Mucosa of descending colon (tissue), 3 donors: Measurements from ENCODE around the gene TMEM40. TPM values are rescaled to one million over a fixed set of nuclear protein-coding genes. Genes with fewer than 3 reads are reported as not detected.

Source experiments
- ATAC-seq: fragments of 200-7000 bp; cut with Tn5 transposase; one replicate; pipeline ENCODE4 v1.9.1; 2020; ENCODE audit warnings: mild to moderate bottlenecking, moderate library complexity
- DNase-seq, 3 donors: peaks; one replicate each; pipeline ENCODE4 v3.0.0-alpha.2; 2020
- H3K36me3 ChIP-seq: fragments of 200-600 bp; one replicate; pipeline ENCODE4 v1.8.0; 2021; ENCODE audit warnings: low read depth, mild to moderate bottlenecking
- H3K4me1 ChIP-seq: fragments of 200-600 bp; one replicate; pipeline ENCODE4 v1.8.0; 2021; ENCODE audit warnings: low read depth, mild to moderate bottlenecking
- H3K4me3 ChIP-seq: fragments of 200-600 bp; one replicate; pipeline ENCODE4 v1.8.0; 2021; ENCODE audit warnings: mild to moderate bottlenecking
- H3K9me3 ChIP-seq: fragments of 200-600 bp; one replicate; pipeline ENCODE4 v1.8.0; 2021; ENCODE audit warnings: mild to moderate bottlenecking
- CTCF ChIP-seq: fragments of 200-600 bp; IDR thresholded peaks from one replicate; pipeline ENCODE4 v1.8.0; 2022; ENCODE audit warnings: antibody characterized with exemption, mild to moderate bottlenecking
- intact Hi-C, 2 donors: fragments of 100-400 bp; cut with DNase I in 1 of 2; cut with micrococcal nuclease in 1 of 2; formaldehyde crosslinking; loops; one replicate each; pipeline versions ENCODE4 v1.11.0 to v1.11.1; 2022; cut with DNase I, micrococcal nuclease
- total RNA-seq, 3 donors: library from RNA; stranded (reverse); fragmentation: NEBNext Ultra II Directional in 2 of 3; extraction: Animal tissue kit (Norgen Biotek cat#: 25700) in 2 of 3; gene quantifications; one replicate each; pipeline versions ENCODE4 v1.2.1 to v1.2.4, GENCODE V29; 2021 to 2023
- donor health status: DM: no; HTN: no; CAD: no; lungs with moderate emphysema.
- donor health status: DM: no; HTN: no; CAD: no.
- donor health status: DM: no; HTN: yes; CAD: no.

TMEM40 gene
- total RNA-seq, 3 donors from 2014 or later, result not detected

- no peak for TF ChIP-seq CTCF
- H3K9me3 ChIP-seq, result no peaks in the 10 kb centered on the region
- intact Hi-C loops, result no loop called here
- ATAC-seq (no peak), DNase-seq (no peak)
- H3K36me3 ChIP-seq, result no peaks in the 10 kb centered on the region
- no peak overlapping the region for H3K4me3 ChIP-seq
- H3K4me1 ChIP-seq, result no peaks in the 10 kb centered on the region
Observed at GRCh38 chr3:12756635-12757034, 2.4 kb downstream of the TMEM40 start.

GRCh38 chr3:12756175-12756574 lies 2.9 kb downstream of the TMEM40 start:
- intact Hi-C loops, result no loop called here
- Histone ChIP-seq H3K9me3 (no peaks in the 10 kb centered on the region), H3K4me3 (no peak overlapping the region), H3K36me3 (no peaks in the 10 kb centered on the region), H3K4me1 (no peaks in the 10 kb centered on the region)
- DNase-seq, result no peak
- TF ChIP-seq CTCF, result no peak
- ATAC-seq, result no peak

GRCh38 chr3:12755754-12756153 lies 3.3 kb downstream of the TMEM40 start:
- intact Hi-C loops, result no loop called here
- H3K36me3 ChIP-seq, result no peaks in the 10 kb centered on the region
- no peak for TF ChIP-seq CTCF
- ATAC-seq (no peak), DNase-seq (no peak)
- H3K9me3 ChIP-seq, result no peaks in the 10 kb centered on the region
- no peaks in the 10 kb centered on the region for H3K4me1 ChIP-seq
- no peak overlapping the region for H3K4me3 ChIP-seq

DNA sequence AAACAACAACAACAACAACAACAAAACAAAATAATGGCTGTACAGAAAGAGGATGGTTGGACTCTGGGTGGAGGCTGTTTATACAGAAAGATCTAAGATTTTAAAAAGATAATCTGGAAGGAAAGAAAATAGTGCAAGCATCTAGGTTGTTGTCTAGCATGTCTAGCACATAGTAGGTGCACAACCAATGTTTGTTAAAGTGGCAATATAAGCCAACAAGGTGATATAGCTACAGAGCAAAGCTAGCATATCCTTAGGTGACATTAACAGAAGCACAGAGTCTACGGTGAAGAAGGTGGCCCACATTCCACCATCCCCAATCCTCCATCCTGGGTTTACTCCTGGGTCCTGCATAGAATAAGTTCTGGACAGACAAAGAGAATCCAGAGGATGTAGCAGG lies 4.7 kb downstream of the TMEM40 start:
- Histone ChIP-seq H3K9me3 (no peaks in the 10 kb centered on the region), H3K4me1 (no peaks in the 10 kb centered on the region), H3K4me3 (no peak overlapping the region), H3K36me3 (no peaks in the 10 kb centered on the region)
- intact Hi-C loops, result no loop called here
- DNase-seq, result no peak
- ATAC-seq, result no peak
- no peak for TF ChIP-seq CTCF

GRCh38 chr3:12753275-12754028 lies 5.6 kb downstream of the TMEM40 start:
- no peak for DNase-seq
- no peak for TF ChIP-seq CTCF

More at GRCh38 chr3:12753275-12754028, 5.6 kb downstream of the TMEM40 start:
- no peak for ATAC-seq
- Histone ChIP-seq H3K4me1 (no peaks in the 10 kb centered on the region), H3K4me3 (no peak overlapping the region), H3K9me3 (no peaks in the 10 kb centered on the region), H3K36me3 (no peaks in the 10 kb centered on the region)
- intact Hi-C loops, result no loop called here
